ENCODE results near the gene RSPO1.

DNA sequence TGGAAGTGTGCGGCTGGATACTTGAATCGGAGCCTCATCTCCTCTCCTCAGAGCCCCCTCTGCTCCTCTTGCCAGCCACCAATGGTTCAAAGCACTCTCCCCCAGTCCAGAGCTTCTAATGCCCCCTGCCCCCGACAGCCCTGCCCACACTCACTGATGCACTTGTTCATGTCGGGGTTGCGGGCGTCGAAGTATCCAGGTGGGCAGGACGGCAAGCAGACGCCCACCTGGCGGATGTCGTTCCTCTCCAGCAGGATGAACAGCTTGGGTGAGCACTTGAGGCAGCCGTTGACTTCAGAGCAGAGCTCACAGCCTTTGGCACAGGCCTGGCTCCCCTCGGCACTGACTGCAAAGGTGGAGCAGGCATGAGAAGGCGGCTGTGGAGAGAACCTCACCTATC lies 18.4 kb downstream of the RSPO1 start:
- TF ChIP-seq, protein P1, sequence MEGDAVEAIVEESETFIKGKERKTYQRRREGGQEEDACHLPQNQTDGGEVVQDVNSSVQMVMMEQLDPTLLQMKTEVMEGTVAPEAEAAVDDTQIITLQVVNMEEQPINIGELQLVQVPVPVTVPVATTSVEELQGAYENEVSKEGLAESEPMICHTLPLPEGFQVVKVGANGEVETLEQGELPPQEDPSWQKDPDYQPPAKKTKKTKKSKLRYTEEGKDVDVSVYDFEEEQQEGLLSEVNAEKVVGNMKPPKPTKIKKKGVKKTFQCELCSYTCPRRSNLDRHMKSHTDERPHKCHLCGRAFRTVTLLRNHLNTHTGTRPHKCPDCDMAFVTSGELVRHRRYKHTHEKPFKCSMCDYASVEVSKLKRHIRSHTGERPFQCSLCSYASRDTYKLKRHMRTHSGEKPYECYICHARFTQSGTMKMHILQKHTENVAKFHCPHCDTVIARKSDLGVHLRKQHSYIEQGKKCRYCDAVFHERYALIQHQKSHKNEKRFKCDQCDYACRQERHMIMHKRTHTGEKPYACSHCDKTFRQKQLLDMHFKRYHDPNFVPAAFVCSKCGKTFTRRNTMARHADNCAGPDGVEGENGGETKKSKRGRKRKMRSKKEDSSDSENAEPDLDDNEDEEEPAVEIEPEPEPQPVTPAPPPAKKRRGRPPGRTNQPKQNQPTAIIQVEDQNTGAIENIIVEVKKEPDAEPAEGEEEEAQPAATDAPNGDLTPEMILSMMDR (conservative IDR thresholded peaks at IDR 0.05; ENCODE audit: low read depth, low read length) = no peak
- TF ChIP-seq EZH2 (IDR thresholded peaks at IDR 0.05; ENCODE audit: borderline replicate concordance, low read depth, low read length, poor library complexity, severe bottlenecking) = no peak

Data from A673 (cell line).